ENCODE measurements around the gene HECTD1.
"Not testable (repeated sequence)": the region's sequence is repeated elsewhere in the genome, so short reads cannot be mapped to it uniquely, and the experiment has no call there.

Gene HECTD1

DNA sequence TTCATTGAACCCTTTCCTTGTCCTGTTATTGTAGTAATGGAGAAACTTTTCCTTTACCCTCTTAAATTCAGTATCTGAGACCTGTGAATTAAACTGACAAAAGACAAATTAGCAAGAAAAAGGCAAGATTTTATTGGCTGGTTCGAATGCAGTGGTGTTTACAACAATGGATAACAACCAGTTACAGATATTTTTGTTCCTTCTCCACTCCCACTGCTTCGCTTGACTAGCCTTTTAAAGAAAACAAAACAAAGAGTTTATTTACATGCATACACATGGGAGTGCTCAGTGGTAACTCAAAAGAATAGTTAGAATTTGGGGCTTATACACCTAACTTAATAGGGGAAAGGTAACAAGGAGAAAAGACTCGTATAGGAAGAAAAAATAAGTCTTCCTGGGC lies 37.0 kb upstream of the HECTD1 start:
- no peaks in the 10 kb centered on the region for H4K20me1 ChIP-seq
- H3K4me2 ChIP-seq = no peak overlapping the region
- no peak overlapping the region for H3K4me3 ChIP-seq
- no peaks in the 10 kb centered on the region for H3K36me3 ChIP-seq
- H3K27ac ChIP-seq = no peak overlapping the region
- peaks cover 0 to 12% (median 0%) of the 10 kb centered on the region in 10 experiments; a peak in 3 of 20 replicates for H3K4me1 ChIP-seq
- H3K9me3 ChIP-seq (replicated peaks in 1 of 11) = no peaks in the 10 kb centered on the region
- TF ChIP-seq Cebpa-rat (IDR thresholded peaks at IDR 0.05) = no peak
- H3K27me3 ChIP-seq = no peaks in the 10 kb centered on the region
- H3K9ac ChIP-seq = no peak overlapping the region

DNA sequence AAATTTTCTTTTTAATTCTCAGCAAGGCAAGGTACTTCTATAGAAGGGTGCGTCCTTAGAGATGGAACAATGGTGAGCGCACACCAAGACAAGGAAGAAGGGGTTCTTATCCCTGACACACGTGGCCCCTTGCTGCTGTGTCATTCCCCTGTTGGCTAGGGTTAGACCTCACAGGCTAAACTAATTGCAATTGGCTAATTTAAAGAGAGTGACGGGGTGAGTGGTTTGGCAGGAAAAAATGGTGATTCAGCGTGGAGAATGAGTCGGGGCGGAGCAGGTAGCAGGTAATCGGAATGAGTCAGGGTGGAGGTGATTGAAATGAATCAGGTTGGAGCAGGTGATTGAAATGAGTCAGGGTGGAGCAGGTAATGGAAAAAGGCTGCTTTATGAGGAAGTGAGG lies 36.3 kb upstream of the HECTD1 start:
- Histone ChIP-seq H3K4me3 (no peak overlapping the region), H3K9me3 (replicated peaks in 1 of 11) (no peaks in the 10 kb centered on the region), H3K4me2 (no peak overlapping the region), H3K27ac (no peak overlapping the region), H4K20me1 (no peaks in the 10 kb centered on the region), H3K27me3 (no peaks in the 10 kb centered on the region), H3K36me3 (no peaks in the 10 kb centered on the region), H3K9ac (no peak overlapping the region), H3K4me1 (peaks cover 0 to 15% (median 0%) of the 10 kb centered on the region in 10 experiments; a peak in 3 of 20 replicates)
- TF ChIP-seq Cebpa-rat (IDR thresholded peaks at IDR 0.05) = no peak

DNA sequence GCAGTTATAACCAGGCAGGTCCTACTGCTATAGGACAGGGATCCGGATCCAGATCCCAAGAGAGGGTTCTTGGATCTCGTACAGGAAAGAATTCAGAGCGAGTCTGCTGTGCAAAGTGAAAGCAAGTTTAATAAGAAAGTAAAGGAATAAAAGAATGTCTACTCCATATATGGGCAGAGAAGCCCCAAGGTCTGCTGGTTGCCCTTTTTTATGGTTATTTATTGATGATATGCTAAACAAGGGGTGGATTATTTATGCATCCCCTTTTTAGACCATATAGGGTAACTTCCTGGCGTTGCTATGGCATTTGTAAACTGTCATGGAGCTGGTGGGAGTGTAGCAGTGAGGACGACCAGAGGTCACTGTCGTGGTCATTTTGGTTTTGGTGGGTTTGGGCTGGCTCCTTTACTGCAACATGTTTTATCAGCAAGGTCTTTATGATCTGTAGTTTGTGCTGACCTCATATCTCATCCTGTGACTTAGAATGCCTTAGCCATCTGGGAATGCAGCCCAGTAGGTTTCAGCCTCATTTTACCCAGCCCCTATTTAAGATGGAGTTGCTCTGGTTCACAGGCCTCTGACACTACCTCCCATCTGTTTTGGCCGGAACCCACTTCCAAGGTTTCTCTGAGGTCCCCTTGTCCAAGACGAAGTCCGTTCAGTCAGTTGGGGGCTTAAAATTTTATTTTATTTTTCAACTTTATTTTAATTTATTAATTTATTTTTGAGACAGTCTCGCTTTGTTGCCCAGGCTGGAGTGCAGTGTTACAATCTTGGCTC lies 34.8 kb upstream of the HECTD1 start:
- peak overlapping the region in 1 of 11 experiments; percentile 41; a peak in 2 of 22 replicates for H3K4me2 ChIP-seq
- not testable (repeated sequence) for H3K4me3 ChIP-seq; H4K20me1 ChIP-seq; H3K27me3 ChIP-seq; H3K9ac ChIP-seq; H3K36me3 ChIP-seq; H3K9me3 ChIP-seq (replicated peaks in 1 of 11); H3K27ac ChIP-seq
- H3K4me1 ChIP-seq = peaks cover 0 to 15% (median 0%) of the 10 kb centered on the region in 10 experiments; a peak in 3 of 20 replicates

DNA sequence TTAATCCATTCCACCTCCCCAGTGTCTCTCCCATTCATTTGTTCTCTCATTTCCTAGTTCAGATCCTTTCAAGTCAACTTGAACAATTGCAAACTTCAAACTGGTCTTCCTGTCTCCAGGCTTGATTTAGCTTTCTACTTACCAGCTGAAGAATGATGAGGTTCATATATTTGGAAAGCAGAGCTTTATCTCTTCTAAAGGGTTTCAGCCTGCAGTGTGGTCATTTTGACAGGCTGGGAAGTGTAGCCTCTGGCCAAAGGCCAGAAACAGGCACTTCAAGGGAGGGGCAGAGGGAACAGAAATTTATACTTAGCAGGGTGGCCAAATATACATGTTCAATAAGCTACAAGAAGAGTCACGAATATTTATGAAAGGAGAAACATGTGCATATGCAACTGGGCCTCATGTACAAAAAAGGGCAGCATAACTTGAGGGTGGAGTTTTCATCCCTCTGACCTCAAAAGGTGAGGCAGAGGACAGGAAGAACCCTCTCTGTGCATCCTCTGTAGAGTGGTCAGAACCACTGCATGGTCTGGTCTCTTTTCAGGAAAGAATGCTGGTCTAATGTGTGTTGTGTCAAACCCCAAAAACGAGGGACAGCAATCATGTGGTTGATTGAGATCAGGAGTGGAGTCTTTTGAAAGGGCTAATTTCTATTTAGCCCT lies 34.0 kb upstream of the HECTD1 start:
- Histone ChIP-seq H3K27me3 (no peaks in the 10 kb centered on the region), H3K27ac (no peak overlapping the region), H4K20me1 (no peaks in the 10 kb centered on the region), H3K9ac (no peak overlapping the region), H3K9me3 (replicated peaks in 1 of 11) (no peaks in the 10 kb centered on the region), H3K4me1 (peaks cover 0 to 15% (median 0%) of the 10 kb centered on the region in 10 experiments; a peak in 3 of 20 replicates), H3K36me3 (no peaks in the 10 kb centered on the region), H3K4me2 (peak overlapping the region in 1 of 11 experiments; percentile 41; a peak in 2 of 22 replicates), H3K4me3 (no peak overlapping the region)
- no peak for TF ChIP-seq Cebpa-rat (IDR thresholded peaks at IDR 0.05)

DNA sequence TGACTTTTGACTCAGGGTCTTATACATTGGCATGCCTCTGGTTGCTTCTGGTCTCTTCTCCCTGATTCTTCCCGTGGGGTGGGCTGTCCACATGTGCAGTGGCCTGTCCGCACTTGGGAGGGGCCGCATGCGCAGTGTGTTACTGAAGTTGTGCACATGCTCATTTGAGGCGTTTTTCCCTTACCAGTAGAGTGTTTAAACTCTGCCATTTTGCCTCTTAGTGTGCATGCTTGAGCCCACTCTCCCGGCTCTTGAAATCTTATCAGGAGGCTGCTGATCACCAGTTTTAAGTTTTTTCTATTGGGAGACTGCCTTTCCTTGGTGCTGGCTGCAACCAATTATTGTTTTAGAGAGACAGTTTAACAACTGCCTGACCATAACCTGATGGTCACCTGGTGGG lies 32.1 kb upstream of the HECTD1 start:
- Histone ChIP-seq H3K27ac (no peak overlapping the region), H3K4me2 (peak overlapping the region in 2 of 11 experiments; percentile 53 to 61; a peak in 3 of 22 replicates), H3K4me1 (peaks cover 0 to 15% (median 0%) of the 10 kb centered on the region in 10 experiments; a peak in 3 of 20 replicates), H3K9me3 (replicated peaks in 1 of 11) (no peaks in the 10 kb centered on the region), H3K36me3 (no peaks in the 10 kb centered on the region), H3K9ac (no peak overlapping the region), H4K20me1 (no peaks in the 10 kb centered on the region), H3K4me3 (no peak overlapping the region), H3K27me3 (no peaks in the 10 kb centered on the region)
- TF ChIP-seq Cebpa-rat (IDR thresholded peaks at IDR 0.05) = no peak

DNA sequence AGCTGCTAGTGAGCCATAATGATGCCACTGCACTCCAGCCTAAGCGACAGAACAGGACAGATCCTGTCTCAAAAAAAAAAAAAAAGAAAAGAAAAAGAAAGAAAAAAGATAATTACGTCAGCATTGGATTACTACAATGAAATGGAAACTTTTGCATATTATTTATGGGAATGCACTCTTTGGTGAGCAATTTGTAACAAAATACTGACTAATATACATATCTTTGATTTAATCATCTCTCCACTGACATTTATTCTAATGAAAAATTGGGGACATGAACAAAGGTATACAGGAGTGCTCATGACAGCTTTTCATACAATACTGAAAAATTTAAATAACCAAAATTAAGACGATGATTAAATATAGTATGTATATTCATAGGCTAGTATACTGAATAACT lies 27.9 kb upstream of the HECTD1 start:
- H3K4me1 ChIP-seq = peaks cover 0 to 8% (median 0%) of the 10 kb centered on the region in 10 experiments; a peak in 3 of 20 replicates
- H3K27me3 ChIP-seq = no peaks in the 10 kb centered on the region
- no peaks in the 10 kb centered on the region for H3K9me3 ChIP-seq (replicated peaks in 1 of 11)
- H3K9ac ChIP-seq = no peak overlapping the region
- no peak for TF ChIP-seq Cebpa-rat (IDR thresholded peaks at IDR 0.05)
- no peak overlapping the region for H3K4me2 ChIP-seq
- H3K27ac ChIP-seq = no peak overlapping the region
- H4K20me1 ChIP-seq = no peaks in the 10 kb centered on the region
- no peak overlapping the region for H3K4me3 ChIP-seq
- no peaks in the 10 kb centered on the region for H3K36me3 ChIP-seq

DNA sequence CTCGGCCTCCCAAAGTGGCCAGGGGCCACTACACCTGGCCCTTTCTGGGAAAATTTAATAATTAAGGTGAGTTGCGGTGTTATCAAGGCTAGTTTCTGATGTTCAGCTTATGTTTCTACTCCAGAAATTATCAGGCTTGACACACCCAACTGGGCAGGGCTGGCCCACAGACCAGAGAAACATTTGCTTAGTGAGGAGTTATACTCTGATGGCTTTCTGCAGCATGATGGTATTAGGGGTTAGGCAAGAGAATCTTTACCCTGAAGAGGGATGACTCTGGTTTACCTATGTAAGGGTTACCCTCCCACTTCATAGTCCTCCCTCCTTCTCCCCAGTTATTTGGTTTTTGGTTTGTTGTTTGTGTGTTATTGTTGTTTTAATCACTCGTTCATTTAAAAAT lies 24.5 kb upstream of the HECTD1 start:
- no peaks in the 10 kb centered on the region for H3K36me3 ChIP-seq
- no peak for TF ChIP-seq Cebpa-rat (IDR thresholded peaks at IDR 0.05)
- no peaks in the 10 kb centered on the region for H3K27me3 ChIP-seq
- no peaks in the 10 kb centered on the region for H3K9me3 ChIP-seq (replicated peaks in 1 of 11)
- no peaks in the 10 kb centered on the region for H4K20me1 ChIP-seq
- no peak overlapping the region for H3K9ac ChIP-seq
- peaks cover 0 to 25% (median 2%) of the 10 kb centered on the region in 10 experiments; a peak in 10 of 20 replicates for H3K4me1 ChIP-seq
- no peak overlapping the region for H3K27ac ChIP-seq
- H3K4me2 ChIP-seq = no peak overlapping the region
- H3K4me3 ChIP-seq = no peak overlapping the region

DNA sequence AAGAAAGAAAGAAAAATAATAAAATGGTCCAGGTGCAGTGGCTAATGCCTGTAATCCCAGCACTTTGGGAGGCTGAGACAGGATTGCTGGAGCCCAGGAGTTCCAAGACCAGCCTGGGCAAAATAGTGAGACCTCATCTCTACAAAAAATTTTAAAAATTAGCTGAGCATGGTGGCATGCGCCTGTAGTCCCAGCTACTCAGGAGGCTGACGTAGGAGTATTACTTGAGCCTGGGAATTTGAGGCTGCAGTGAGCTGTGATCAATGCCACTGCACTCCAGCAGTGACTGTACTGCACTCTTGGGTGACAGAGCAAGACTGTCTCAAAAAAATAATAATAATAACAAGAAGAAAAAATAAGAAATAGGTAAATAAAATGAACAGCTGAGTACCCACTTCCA lies 23.7 kb upstream of the HECTD1 start:
- H3K4me3 ChIP-seq; H3K27me3 ChIP-seq; H4K20me1 ChIP-seq; H3K27ac ChIP-seq; H3K36me3 ChIP-seq; H3K4me2 ChIP-seq; H3K9me3 ChIP-seq (replicated peaks in 1 of 11); H3K9ac ChIP-seq: not testable (repeated sequence)
- H3K4me1 ChIP-seq = peaks cover 0 to 25% (median 2%) of the 10 kb centered on the region in 10 experiments; a peak in 10 of 20 replicates

DNA sequence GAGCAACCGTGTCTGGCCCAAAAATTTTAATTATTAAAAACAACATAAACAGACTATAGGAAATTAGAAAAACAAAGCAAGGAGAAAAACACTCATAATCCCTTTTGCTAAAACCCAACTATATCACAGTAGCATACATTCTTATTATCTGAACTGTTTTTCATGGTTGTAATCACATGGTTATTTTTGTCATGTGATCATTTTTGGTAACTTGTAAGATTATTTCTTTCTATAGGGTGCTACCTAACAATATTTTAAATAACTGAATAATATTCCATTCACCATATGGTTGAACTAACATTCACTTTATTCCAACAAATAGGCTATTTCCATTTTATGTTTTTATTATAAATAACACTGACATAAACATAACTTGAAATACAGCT lies 23.0 kb upstream of the HECTD1 start:
- Histone ChIP-seq H3K27me3 (no peaks in the 10 kb centered on the region), H3K27ac (peak overlapping the region in 2 of 11 experiments; percentile 42 to 60; a peak in 2 of 22 replicates), H3K4me3 (no peak overlapping the region), H4K20me1 (no peaks in the 10 kb centered on the region), H3K4me1 (peaks cover 0 to 25% (median 2%) of the 10 kb centered on the region in 10 experiments; a peak in 10 of 20 replicates), H3K36me3 (no peaks in the 10 kb centered on the region), H3K9me3 (replicated peaks in 1 of 11) (no peaks in the 10 kb centered on the region), H3K4me2 (peak overlapping the region in 1 of 11 experiments; percentile 50; a peak in 2 of 22 replicates), H3K9ac (no peak overlapping the region)
- TF ChIP-seq Cebpa-rat (IDR thresholded peaks at IDR 0.05) = no peak
